B cell (primary cell): Measurements from ENCODE around the gene RFX4. TPM values are rescaled to one million over a fixed set of nuclear protein-coding genes. Genes with fewer than 3 reads are reported as not detected.

Experiments
- ATAC-seq: fragments of 200-7000 bp; cut with Tn5 transposase; one replicate; pipeline ENCODE4 v1.10.0; 2021; ENCODE audit warnings: low read depth, mild to moderate bottlenecking, moderate number of reproducible peaks, moderate library complexity
- CTCF ChIA-PET: fragments of 350-600 bp; sonication (Branson Sonifier 250); formaldehyde crosslinking; loops from one replicate; lab custom pipeline; 2021; ENCODE audit warnings: antibody characterized with exemption, inconsistent platforms; lab: Charles Lee
- POLR2A ChIA-PET: fragments of 350-600 bp; sonication (Branson Sonifier 250); formaldehyde crosslinking; loops from one replicate; lab custom pipeline; 2021; ENCODE audit warnings: antibody characterized with exemption; lab: Charles Lee
- DNase-seq: peaks from one replicate; pipeline ENCODE4 v3.0.0; 2013
- H2AFZ ChIP-seq: 2 replicates; pipeline ENCODE4 v1.6.1; 2012; ENCODE audit warnings: mild to moderate bottlenecking, low read depth, low read length; ENCODE audit not compliant: insufficient read depth, poor library complexity, severe bottlenecking
- H3K27ac ChIP-seq, 2 donors: 1 replicate in 1 of 2; 2 replicates in 1 of 2; pipeline ENCODE4 v1.5.1; 2012 to 2013; ENCODE audit warnings: low read length in 2 of 2, mild to moderate bottlenecking in 2 of 2, moderate library complexity in 1 of 2
- H3K27me3 ChIP-seq, 4 experiments: fragments of 200-600 bp in 1 of 4; sonication (generic) in 1 of 4; replicated peaks in 1 of 4; 1 replicate in 2 of 4; 2 replicates in 2 of 4; pipeline versions ENCODE4 v1.6.1 to v1.7.0; 2013 to 2016; ENCODE audit warnings: low read length in 3 of 4, mild to moderate bottlenecking in 2 of 4, mixed read lengths in 1 of 4, moderate library complexity in 1 of 4; ENCODE audit not compliant: insufficient read depth in 4 of 4, control insufficient read depth in 3 of 4; ENCODE audit errors: control extremely low read depth in 1 of 4
- H3K36me3 ChIP-seq, 2 experiments: replicated peaks in 1 of 2; 1 replicate in 1 of 2; 2 replicates in 1 of 2; pipeline versions ENCODE4 v1.6.1 to v1.7.1; 2013; ENCODE audit warnings: low read length in 1 of 2; ENCODE audit not compliant: insufficient read depth in 2 of 2, control insufficient read depth in 1 of 2; ENCODE audit errors: control extremely low read depth in 1 of 2, extremely low read depth in 1 of 2
- H3K4me1 ChIP-seq, 2 donors: fragments of 200-600 bp in 1 of 2; sonication (generic) in 1 of 2; 1 replicate in 1 of 2; 2 replicates in 1 of 2; pipeline versions ENCODE4 v1.5.1 to v1.6.1; 2013 to 2017; ENCODE audit warnings: low read length in 2 of 2; ENCODE audit not compliant: control insufficient read depth in 2 of 2, insufficient read depth in 2 of 2
- H3K4me2 ChIP-seq: replicated peaks from 2 replicates; pipeline ENCODE3; 2012; ENCODE audit warnings: mild to moderate bottlenecking, low read depth, low read length; ENCODE audit not compliant: poor library complexity, severe bottlenecking
- H3K4me3 ChIP-seq, 5 experiments: fragments of 200-600 bp in 1 of 5; sonication (generic) in 1 of 5; 1 replicate in 3 of 5; 2 replicates in 2 of 5; pipeline versions ENCODE4 v1.5.1 to v1.7.0; 2011 to 2016; ENCODE audit warnings: low read length in 4 of 5, mild to moderate bottlenecking in 4 of 5, low read depth in 2 of 5, control low read depth in 1 of 5, moderate library complexity in 1 of 5; ENCODE audit not compliant: insufficient read depth in 1 of 5; ENCODE audit errors: control extremely low read depth in 1 of 5, extremely low read depth in 1 of 5
- H3K79me2 ChIP-seq: fragments of 200-600 bp; sonication (generic); one replicate; pipeline ENCODE4 v1.6.0; 2016; ENCODE audit warnings: low read length; ENCODE audit not compliant: control insufficient read depth, insufficient read depth
- H3K9ac ChIP-seq: fragments of 200-600 bp; sonication (generic); 2 replicates; pipeline ENCODE4 v1.6.1; 2017; ENCODE audit warnings: mild to moderate bottlenecking, low read length, moderate library complexity
- H3K9me3 ChIP-seq, 3 donors: one replicate each; pipeline versions ENCODE4 v1.6.1 to v1.7.1; 2013; ENCODE audit warnings: low read length in 2 of 3; ENCODE audit not compliant: control insufficient read depth in 2 of 3, insufficient read depth in 1 of 3; ENCODE audit errors: control extremely low read depth in 1 of 3
- H4K20me1 ChIP-seq: 2 replicates; pipeline ENCODE4 v1.6.0; 2012; ENCODE audit warnings: mild to moderate bottlenecking, low read length; ENCODE audit not compliant: insufficient read depth, control insufficient read depth, poor library complexity, severe bottlenecking
- H3K27ac Mint-ChIP-seq: one replicate; pipeline ENCODE4 v1.8.0; 2021; ENCODE audit warnings: mixed read lengths
- H3K27me3 Mint-ChIP-seq: one replicate; pipeline ENCODE4 v1.8.0; 2021; ENCODE audit warnings: mixed read lengths
- H3K4me1 Mint-ChIP-seq: one replicate; pipeline ENCODE4 v1.8.0; 2021; ENCODE audit warnings: mixed read lengths
- H3K4me3 Mint-ChIP-seq: one replicate; pipeline ENCODE4 v1.8.0; 2021; ENCODE audit warnings: mixed read lengths
- H3K9me3 Mint-ChIP-seq: one replicate; pipeline ENCODE4 v1.8.0; 2022; ENCODE audit warnings: mixed read lengths; ENCODE audit not compliant: insufficient read depth
- CTCF ChIP-seq: fragments of 200-600 bp; IDR thresholded peaks from one replicate; pipeline ENCODE4 v1.8.0; 2022; ENCODE audit warnings: antibody characterized with exemption, mild to moderate bottlenecking
- EZH2 ChIP-seq: IDR thresholded peaks from 2 replicates; pipeline ENCODE4 v1.6.1; 2012; ENCODE audit warnings: borderline replicate concordance, low read depth, mild to moderate bottlenecking, moderate library complexity, low read length; ENCODE audit not compliant: insufficient read depth, poor library complexity, severe bottlenecking
- WGBS: methylation state at CpG from one replicate; pipeline ENCODE4 v1.1.5; 2013; ENCODE audit warnings: missing lambda C conversion rate; ENCODE audit not compliant: insufficient coverage; 5-methylcytosine and 5-hydroxymethylcytosine counted together
- intact Hi-C: fragments of 100-400 bp; cut with micrococcal nuclease; formaldehyde crosslinking; loops from one replicate; pipeline ENCODE4 v1.10.0; 2022
- polyA plus RNA-seq: library from polyadenylated mRNA; depleted of rRNA; stranded (reverse); fragments of >200 nt; gene quantifications from 2 replicates; pipeline ENCODE4 v1.2.3, GENCODE V29; 2012
- total RNA-seq, 2 donors: library from RNA; stranded (reverse); fragments of 120-200 nt in 1 of 2; gene quantifications; 1 replicate in 1 of 2; 2 replicates in 1 of 2; pipeline versions ENCODE4 v1.2.3 to v1.2.4, GENCODE V29; 2013 to 2022

RFX4 gene
- total and polyA plus RNA-seq, 2 donors (not counting 1 experiment from before 2014, with no cell fraction given): not detected

- TF ChIP-seq CTCF: no peak
- TF ChIP-seq EZH2: no peak
- Mint-ChIP-seq H3K27ac (peak overlapping the region; percentile 88), H3K4me1 (peaks cover 27% of the 10 kb centered on the region), H3K27me3 (peaks cover 16% of the 10 kb centered on the region), H3K9me3 (no peaks in the 10 kb centered on the region), H3K4me3 (peak overlapping the region; percentile 96)
- CTCF ChIA-PET: interaction anchor here (1.2 kb wide), 1 partner anchor 20 kb away, joined by 3 read pairs; no protein-coding TSS in a partner anchor
- peaks cover 0 to 4% (median 0%) of the 10 kb centered on the region in 3 donors for H3K9me3 ChIP-seq
- 37% methylated on average over 14 of the region's 25 CpGs for WGBS
- H3K27ac ChIP-seq: peak overlapping the region in 1 of 2 donors; percentile 69
- ATAC-seq (no peak), DNase-seq (no peak)
- peaks cover 11% of the 10 kb centered on the region for H3K79me2 ChIP-seq
- H3K4me3 ChIP-seq: peak overlapping the region; percentile 67 to 77 (median 70)
- H2AFZ ChIP-seq: peak overlapping the region; percentile 92
- H3K4me2 ChIP-seq: peak overlapping the region; percentile 90
- no peaks in the 10 kb centered on the region for H3K36me3 ChIP-seq
- H3K27me3 ChIP-seq: peaks cover 0 to 14% (median 2%) of the 10 kb centered on the region in 4 experiments
- H4K20me1 ChIP-seq: no peaks in the 10 kb centered on the region
- H3K9ac ChIP-seq: peak overlapping the region; percentile 73
- POLR2A ChIA-PET: no interaction called here
- intact Hi-C loops: loop anchor here (1.0 to 5.0 kb wide), 3 partner anchors 13 to 471 kb away; partner anchors contain the start of genes POLR3B and TCP11L2
- H3K4me1 ChIP-seq: peaks cover 16 to 17% of the 10 kb centered on the region in 2 donors
Measured at GRCh38 chr12:106773286-106774004, 190.6 kb downstream of the RFX4 start.
